ENCODE measurements around the gene LRRFIP2.

DNA sequence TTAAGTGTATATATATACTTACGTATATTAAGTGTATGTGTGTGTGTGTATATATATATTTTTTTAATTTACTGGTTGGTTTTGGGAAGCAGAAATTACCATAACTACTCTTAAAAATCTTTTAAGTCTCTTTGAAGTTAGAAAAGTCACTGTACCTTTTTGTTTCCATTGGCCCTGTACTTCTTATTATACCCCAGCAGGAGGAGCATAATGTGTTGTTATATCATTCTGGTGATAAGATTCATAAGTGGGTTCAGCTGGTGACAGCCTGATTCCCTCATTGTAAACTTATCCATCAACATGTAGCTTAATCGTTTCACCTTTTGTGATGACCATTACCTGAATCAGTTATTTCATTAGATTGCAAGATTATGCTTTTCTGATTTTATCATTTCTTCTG, 150.3 kb downstream of the LRRFIP2 start:
- TF ChIP-seq POLR2A (IDR thresholded peaks at IDR 0.05) = no peak
- TF ChIP-seq, protein P1, sequence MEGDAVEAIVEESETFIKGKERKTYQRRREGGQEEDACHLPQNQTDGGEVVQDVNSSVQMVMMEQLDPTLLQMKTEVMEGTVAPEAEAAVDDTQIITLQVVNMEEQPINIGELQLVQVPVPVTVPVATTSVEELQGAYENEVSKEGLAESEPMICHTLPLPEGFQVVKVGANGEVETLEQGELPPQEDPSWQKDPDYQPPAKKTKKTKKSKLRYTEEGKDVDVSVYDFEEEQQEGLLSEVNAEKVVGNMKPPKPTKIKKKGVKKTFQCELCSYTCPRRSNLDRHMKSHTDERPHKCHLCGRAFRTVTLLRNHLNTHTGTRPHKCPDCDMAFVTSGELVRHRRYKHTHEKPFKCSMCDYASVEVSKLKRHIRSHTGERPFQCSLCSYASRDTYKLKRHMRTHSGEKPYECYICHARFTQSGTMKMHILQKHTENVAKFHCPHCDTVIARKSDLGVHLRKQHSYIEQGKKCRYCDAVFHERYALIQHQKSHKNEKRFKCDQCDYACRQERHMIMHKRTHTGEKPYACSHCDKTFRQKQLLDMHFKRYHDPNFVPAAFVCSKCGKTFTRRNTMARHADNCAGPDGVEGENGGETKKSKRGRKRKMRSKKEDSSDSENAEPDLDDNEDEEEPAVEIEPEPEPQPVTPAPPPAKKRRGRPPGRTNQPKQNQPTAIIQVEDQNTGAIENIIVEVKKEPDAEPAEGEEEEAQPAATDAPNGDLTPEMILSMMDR (IDR thresholded peaks at IDR 0.05) = peak; percentile 26 to 59 (median 49)
